HG03575 (cell line): ENCODE measurements around the gene UBR1.
"Not testable (repeated sequence)": the region's sequence is repeated elsewhere in the genome, so short reads cannot be mapped to it uniquely, and the experiment has no call there.

ENCODE experiments used
- ATAC-seq: cut with Tn5 transposase; IDR thresholded peaks from one replicate; pipeline ENCODE4 v1.9.1; 2021; ENCODE audit not compliant: unreplicated experiment, insufficient number of reproducible peaks, low FRiP score; ENCODE audit errors: extremely low read depth

Gene UBR1

DNA sequence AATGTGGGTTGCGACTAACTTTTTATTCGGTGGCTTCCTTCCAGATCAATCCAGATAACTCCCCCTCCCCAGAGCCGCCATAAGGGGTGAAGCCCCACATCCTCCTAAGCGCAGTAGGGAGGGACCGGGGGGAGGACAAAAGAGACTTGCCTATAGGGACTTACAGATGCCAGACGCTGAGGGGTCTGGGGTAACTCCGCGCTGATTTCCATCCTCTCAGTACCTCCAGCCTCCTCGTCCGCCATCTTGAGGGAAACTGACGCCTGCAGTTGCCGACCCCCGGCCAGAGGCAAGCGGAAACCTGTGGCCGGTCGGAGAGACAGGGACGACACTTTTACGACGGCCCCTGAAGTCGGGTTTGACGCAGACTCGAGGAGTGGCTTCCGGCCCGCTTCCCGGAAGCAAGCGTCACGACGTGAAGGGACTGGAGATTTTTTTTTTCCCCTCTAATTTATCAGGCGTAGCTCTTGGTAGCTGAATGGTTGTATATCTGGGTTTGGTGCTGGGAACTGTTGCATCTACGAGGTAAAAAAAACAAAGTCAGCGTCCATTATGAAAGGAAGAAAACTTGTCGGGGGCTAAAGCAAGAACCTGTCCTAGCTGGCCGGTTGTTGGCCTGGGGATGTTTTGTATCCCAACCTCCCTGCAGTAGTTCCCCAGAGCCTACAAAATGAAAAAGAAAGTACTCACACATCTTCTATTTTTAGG is at the start of gene UBR1:
Gene UBR1, minus strand, starts transcription at position 261 of the 708 bp plus-strand sequence. Its CDS starts 16 bp downstream, at position 245.
- ATAC-seq: peak; percentile 43

DNA sequence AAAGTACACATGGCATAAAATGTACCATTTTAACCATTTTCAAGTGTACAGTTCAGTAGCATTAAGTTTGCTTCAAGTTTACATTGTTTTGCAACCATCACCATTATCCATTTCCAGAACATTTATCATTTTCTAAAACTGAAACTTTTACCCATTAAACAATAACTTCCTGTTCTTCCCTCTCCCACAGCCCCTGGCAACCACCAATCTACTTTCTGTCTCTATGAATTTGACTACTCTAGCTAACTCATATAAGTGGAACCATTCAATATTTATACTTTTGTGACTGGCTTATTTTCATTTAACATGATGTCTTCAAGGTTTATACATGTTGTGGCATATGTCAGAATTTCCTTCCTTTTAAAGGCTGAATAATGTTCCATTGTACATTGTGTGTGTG is 47.4 kb upstream of the UBR1 start:
- ATAC-seq: no peak

DNA sequence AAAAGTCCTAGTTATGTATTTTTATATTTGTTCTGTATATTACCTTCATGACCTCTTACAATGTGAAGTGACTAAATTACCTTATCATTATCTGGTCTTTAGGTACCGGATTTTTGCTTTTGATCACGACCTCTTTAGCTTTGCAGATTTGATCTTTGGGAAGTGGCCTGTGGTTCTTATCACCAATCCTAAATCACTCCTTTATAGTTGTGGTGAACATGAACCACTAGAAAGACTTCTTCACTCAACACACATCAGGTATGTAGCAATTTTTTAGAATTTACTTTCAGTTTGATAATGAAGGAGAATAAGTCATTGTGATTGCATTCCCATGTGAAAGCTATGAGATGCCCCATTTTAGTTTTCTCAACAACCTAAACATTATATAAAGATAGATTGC is 45.9 kb upstream of the UBR1 start:
- no peak for ATAC-seq

GRCh38 chr15:43150191-43150929 is 44.5 kb upstream of the UBR1 start:
- no peak for ATAC-seq

DNA sequence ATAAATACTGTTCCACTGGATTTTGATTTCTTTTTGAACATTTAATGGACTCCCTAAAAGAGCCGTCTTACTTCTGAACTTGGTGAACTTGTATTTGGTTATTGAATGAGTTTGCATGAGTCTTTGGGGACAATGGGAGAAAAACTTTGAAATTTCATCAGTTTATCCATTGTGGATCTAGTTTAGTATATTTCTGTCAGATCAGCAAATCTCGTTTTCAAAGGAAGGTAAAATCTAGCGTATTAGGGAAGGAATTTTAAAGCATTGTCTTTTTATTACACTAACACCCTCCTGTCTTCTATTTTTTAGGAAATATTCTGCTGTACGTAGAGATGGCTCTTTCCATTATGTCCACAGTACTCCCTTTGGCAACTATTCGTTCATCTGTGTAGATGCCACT is 40.3 kb upstream of the UBR1 start:
- ATAC-seq: no peak

DNA sequence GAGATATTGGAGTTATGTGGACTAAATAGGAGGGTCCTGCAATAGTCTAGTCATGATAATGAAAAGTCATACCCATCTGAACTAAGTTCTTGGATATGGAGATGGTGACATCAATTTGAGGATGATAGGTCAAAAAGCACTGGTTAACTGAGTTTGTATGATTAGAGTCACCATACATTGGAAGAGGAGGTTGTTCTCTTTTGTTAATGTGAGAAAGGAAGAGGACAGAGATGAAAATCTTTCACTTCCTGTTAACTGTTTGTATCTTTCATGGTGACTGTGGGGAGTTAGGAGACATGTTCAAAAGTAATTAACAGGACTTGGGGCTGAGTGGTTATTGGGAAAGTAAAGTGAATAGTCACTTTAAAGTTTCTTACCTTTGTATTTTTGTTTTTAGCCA is 38.7 kb upstream of the UBR1 start:
- ATAC-seq: no peak

- ATAC-seq: no peak
Measured at GRCh38 chr15:43143203-43143941, 37.5 kb upstream of the UBR1 start.

DNA sequence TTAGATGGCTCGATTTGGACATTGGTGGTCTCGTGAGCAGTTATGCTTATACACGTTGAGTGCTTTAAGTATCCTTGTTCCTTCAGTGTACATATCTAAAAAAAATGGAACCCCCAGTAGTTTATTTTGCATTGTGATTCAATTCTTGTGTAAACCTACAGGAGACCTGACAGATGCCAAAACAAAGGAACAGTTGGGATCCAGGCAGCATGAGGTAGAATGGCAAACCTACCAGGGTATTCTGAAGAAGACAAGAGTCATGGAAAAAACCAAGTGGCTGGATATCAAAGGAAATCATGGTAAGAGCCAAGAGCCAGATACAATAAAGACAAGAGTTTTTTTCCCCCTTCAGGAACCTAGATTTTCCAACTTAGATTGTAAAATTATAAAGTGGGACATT is 29.5 kb upstream of the UBR1 start:
- no peak for ATAC-seq

DNA sequence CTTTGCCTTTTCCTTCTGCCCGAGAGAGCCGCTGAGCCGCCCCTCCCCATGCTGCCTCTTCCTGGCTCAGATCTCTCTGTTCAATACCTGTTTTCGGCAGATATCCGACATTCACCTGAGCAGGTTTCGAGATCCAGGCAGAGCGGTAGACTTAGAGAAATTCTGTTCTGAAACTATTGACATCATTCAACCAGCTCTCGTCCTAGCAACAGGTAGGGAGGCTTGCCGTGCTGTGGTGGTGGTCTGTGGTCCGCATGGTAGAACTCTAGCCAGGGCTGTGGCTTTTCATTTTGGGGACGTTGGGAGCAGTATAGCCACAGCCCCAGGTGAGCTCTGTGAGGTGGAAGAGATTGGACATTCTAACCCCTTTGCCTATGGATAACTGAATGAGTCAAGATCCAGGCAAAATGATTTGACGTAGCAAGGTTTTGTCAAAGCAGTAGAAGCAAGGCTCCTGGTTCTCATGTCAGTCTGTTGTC is 28.4 kb upstream of the UBR1 start:
- ATAC-seq: no peak

GRCh38 chr15:43133430-43134156 is 27.8 kb upstream of the UBR1 start, which contains the start of gene TMEM62:
Gene TMEM62 (plus strand): TSS chr15:43133586. CDS start chr15:43133803, 217 bp downstream.
- ATAC-seq: peak; percentile 75

DNA sequence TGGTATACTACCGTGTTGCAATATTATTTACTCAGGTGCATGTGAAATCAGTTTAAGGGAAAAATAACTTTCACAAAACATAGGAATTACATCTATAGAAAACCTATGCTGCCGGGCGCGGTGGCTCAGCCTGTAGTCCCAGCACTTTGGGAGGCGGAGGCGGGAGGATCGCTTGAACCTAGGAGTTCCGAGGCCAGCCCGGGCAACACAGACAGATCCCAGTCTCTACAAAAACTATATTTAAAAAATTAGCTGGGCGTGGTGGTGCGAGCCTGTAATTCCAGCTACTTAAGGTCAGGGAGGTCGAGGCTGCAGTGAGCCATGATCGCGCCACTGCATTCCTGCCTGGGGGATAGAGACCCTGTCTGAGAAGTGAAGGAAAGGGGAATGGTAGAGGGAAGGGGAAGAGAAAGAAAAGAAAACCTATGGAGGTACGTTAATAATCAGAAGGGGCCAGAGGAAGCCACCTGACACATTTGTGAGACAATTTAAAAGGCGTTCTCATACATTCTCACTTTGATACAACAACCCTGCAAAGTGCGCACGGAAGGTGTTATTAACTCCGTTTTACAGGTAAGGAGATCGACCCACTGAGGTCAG is 27.1 kb upstream of the UBR1 start:
- no peak for ATAC-seq

GRCh38 chr15:43128980-43129335 is 23.1 kb upstream of the UBR1 start:
- ATAC-seq: no peak

DNA sequence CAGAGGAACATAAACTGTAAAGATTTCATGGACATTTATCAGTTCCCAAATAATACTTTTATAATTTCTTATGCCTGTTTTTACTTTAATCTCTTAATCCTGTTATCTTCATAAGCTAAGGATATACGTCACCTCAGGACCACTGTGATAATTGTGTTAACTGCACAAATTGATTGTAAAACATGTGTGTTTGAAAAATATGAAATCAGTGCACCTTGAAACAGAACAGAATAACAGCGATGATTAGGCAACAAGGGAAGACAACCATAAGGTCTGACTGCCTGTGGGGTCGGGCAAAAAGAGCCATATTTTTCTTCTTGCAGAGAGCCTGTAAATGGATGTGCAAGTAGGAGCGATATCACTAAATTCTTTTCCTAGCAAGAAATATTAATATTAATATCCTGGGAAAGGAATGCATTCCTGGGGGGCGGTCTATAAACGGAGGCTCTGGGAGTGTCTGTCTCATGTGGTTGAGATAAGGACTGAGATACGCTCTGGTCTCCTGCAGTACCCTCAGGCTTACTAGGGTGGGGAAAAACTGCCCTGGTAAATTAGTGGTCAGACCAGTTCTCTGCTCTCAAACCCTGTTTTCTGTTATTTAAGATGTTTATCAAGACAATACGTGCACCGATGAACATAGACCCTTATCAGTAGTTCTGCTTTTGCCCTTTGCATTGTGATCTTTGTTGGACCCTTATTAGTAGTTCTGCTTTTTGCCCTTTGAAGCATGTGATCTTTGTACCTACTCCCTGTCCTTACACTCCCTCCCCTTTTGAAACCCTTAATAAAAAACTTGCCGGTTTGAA is 22.5 kb upstream of the UBR1 start:
- not testable (repeated sequence) for ATAC-seq

DNA sequence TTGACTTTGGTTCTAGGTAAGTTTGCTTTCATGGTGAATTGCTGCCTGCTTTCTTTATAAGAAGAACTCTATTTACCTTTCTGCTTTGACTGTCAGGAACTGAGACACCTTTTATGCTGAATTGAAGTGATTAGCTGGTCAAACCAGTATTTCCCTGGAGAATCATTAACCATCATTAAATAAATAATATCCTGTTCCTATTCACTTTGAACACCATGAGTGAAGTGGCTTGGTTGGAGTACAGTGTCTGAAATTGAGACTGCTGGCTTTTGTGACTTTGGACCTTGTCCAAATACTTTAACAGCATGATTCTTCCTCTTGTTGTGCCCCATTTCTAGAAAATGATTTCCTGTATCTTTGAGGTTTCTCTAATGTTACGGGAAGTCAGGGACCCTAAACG is 21.9 kb upstream of the UBR1 start:
- ATAC-seq: no peak

GRCh38 chr15:43126356-43126755 is 20.5 kb upstream of the UBR1 start:
- ATAC-seq: no peak

- no peak for ATAC-seq
Measured at GRCh38 chr15:43125100-43125661, 19.3 kb upstream of the UBR1 start.

- no peak for ATAC-seq
Measured at GRCh38 chr15:43121863-43122262, 16.0 kb upstream of the UBR1 start.

GRCh38 chr15:43118829-43119228 is 13.0 kb upstream of the UBR1 start:
- ATAC-seq: no peak
